ENCODE results near the gene FTO.

FTO gene

DNA sequence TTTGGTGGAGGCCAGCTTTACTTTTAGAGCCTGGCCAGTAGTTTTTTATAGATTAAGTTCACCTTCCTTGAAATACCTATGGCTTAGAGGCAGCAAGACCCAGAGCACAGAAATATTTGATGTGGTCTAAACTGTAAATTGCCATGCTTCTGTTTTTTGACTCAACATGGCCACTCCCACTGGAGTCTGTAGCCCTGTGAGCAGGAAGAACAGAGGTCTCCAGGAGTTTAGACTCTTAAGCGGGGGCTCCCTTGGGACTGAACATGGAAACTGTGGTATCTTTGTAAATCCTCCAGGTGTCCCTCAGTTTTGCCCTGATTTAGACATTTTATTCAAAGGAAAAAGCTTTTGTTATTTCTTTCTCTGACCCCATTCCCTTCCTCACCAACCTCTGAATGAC lies 145.6 kb downstream of the FTO start:
- TF ChIP-seq EZH2phosphoT487 (IDR thresholded peaks at IDR 0.05; ENCODE audit: low read length) (no peak), CTCF (IDR thresholded peaks at IDR 0.05; ENCODE audit: low read length) (no peak), EZH2 (optimal IDR thresholded peaks at IDR 0.05; ENCODE audit: low read depth, low read length) (no peak)
- no peak for DNase-seq
- H3K79me2 ChIP-seq (ENCODE audit: low read length) = no peaks in the 10 kb centered on the region
- H3K9me2 ChIP-seq (replicated peaks; ENCODE audit: insufficient read depth, low read length) = no peaks in the 10 kb centered on the region
- H3K27me3 ChIP-seq (replicated peaks; ENCODE audit: insufficient read depth, low read length) = no peaks in the 10 kb centered on the region
- no peaks in the 10 kb centered on the region for H3K36me3 ChIP-seq (replicated peaks; ENCODE audit: insufficient read depth, low read length)
- H3K4me3 ChIP-seq (ENCODE audit: low read length) = no peak overlapping the region
- no peaks in the 10 kb centered on the region for H4K20me1 ChIP-seq (ENCODE audit: insufficient read depth, low read length)
- no peak overlapping the region for H3K9ac ChIP-seq (ENCODE audit: low read length)
- no peaks in the 10 kb centered on the region; the same call in 1 of the 2 replicates for H3F3A ChIP-seq (ENCODE audit: insufficient read depth, low read length)
- no peak overlapping the region for H3K27ac ChIP-seq (ENCODE audit: low read length)
- H2AFZ ChIP-seq (ENCODE audit: low read length) = no peak overlapping the region
- 0 out of 2 replicates have a peak, but pooled peaks cover 6% of the 10 kb centered on the region for H3K4me1 ChIP-seq (ENCODE audit: low read length)
- no peak overlapping the region for H3K4me2 ChIP-seq (ENCODE audit: low read depth, low read length)
- H3K9me3 ChIP-seq (replicated peaks; ENCODE audit: insufficient read depth, low read length) = no peaks in the 10 kb centered on the region

GRCh38 chr16:53849994-53850393 lies 146.0 kb downstream of the FTO start:
- H3K27me3 ChIP-seq (replicated peaks; ENCODE audit: insufficient read depth, low read length) = no peaks in the 10 kb centered on the region
- no peaks in the 10 kb centered on the region for H3K79me2 ChIP-seq (ENCODE audit: low read length)
- H3K9ac ChIP-seq (ENCODE audit: low read length) = no peak overlapping the region
- no peaks in the 10 kb centered on the region; the same call in 1 of the 2 replicates for H3F3A ChIP-seq (ENCODE audit: insufficient read depth, low read length)
- no peaks in the 10 kb centered on the region for H3K36me3 ChIP-seq (replicated peaks; ENCODE audit: insufficient read depth, low read length)
- H3K4me2 ChIP-seq (ENCODE audit: low read depth, low read length) = no peak overlapping the region
- TF ChIP-seq EZH2phosphoT487 (IDR thresholded peaks at IDR 0.05; ENCODE audit: low read length) (no peak), CTCF (IDR thresholded peaks at IDR 0.05; ENCODE audit: low read length) (no peak), EZH2 (optimal IDR thresholded peaks at IDR 0.05; ENCODE audit: low read depth, low read length) (no peak)
- H3K4me1 ChIP-seq (ENCODE audit: low read length) = 0 out of 2 replicates have a peak, but pooled peaks cover 6% of the 10 kb centered on the region
- no peak overlapping the region for H2AFZ ChIP-seq (ENCODE audit: low read length)
- H3K27ac ChIP-seq (ENCODE audit: low read length) = no peak overlapping the region
- no peaks in the 10 kb centered on the region for H3K9me2 ChIP-seq (replicated peaks; ENCODE audit: insufficient read depth, low read length)
- no peak for DNase-seq
- H3K4me3 ChIP-seq (ENCODE audit: low read length) = no peak overlapping the region
- H3K9me3 ChIP-seq (replicated peaks; ENCODE audit: insufficient read depth, low read length) = no peaks in the 10 kb centered on the region
- no peaks in the 10 kb centered on the region for H4K20me1 ChIP-seq (ENCODE audit: insufficient read depth, low read length)

DNA sequence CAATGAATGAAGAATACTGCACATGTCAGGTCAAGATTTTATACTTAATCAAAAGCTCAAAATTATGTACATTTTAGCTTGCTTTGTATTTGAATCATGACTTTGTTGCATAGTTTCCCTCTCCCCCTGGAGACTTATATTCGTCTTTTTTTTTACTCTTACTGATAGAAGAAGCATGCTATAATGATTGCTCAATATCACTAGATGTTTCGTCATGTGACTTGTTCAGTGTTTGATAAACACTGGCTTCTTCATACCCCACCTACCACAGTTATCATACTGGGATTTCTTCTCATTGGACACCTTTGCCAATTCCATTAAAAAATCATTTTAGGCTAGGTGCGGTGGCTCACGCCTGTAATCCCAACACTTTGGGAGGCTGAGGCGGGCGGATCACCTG lies 148.7 kb downstream of the FTO start:
- Histone ChIP-seq H3K4me2 (ENCODE audit: low read depth, low read length) (no peak overlapping the region), H3K36me3 (replicated peaks; ENCODE audit: insufficient read depth, low read length) (no peaks in the 10 kb centered on the region), H3K27me3 (replicated peaks; ENCODE audit: insufficient read depth, low read length) (no peaks in the 10 kb centered on the region), H4K20me1 (ENCODE audit: insufficient read depth, low read length) (no peaks in the 10 kb centered on the region), H3K79me2 (ENCODE audit: low read length) (no peaks in the 10 kb centered on the region), H2AFZ (ENCODE audit: low read length) (no peak overlapping the region), H3K9me3 (replicated peaks; ENCODE audit: insufficient read depth, low read length) (no peaks in the 10 kb centered on the region), H3K9me2 (replicated peaks; ENCODE audit: insufficient read depth, low read length) (no peaks in the 10 kb centered on the region), H3F3A (ENCODE audit: insufficient read depth, low read length) (no peaks in the 10 kb centered on the region; the same call in 1 of the 2 replicates), H3K9ac (ENCODE audit: low read length) (no peak overlapping the region), H3K4me1 (ENCODE audit: low read length) (0 out of 2 replicates have a peak, but pooled peaks cover 6% of the 10 kb centered on the region), H3K27ac (ENCODE audit: low read length) (no peak overlapping the region), H3K4me3 (ENCODE audit: low read length) (no peak overlapping the region)
- no peak for DNase-seq
- TF ChIP-seq EZH2 (optimal IDR thresholded peaks at IDR 0.05; ENCODE audit: low read depth, low read length) = no peak
- no peak for TF ChIP-seq EZH2phosphoT487 (IDR thresholded peaks at IDR 0.05; ENCODE audit: low read length)
- TF ChIP-seq CTCF (IDR thresholded peaks at IDR 0.05; ENCODE audit: low read length) = no peak
